NCI-H1417 (cell line): ENCODE data around the gene WDR81.
"Not testable (repeated sequence)": the region's sequence is repeated elsewhere in the genome, so short reads cannot be mapped to it uniquely, and the experiment has no call there.

Source experiments
- DNase-seq, 3 experiments: peaks; one replicate each; lab custom pipeline; 2025; lab: John Stamatoyannopoulos, UW

The WDR81 gene

GRCh38 chr17:1730326-1731193, 6.1 kb downstream of the WDR81 start:
- DNase-seq, result no peak

GRCh38 chr17:1731194-1731506, 6.6 kb downstream of the WDR81 start:
- no peak for DNase-seq

- DNase-seq, result no peak
Observed at GRCh38 chr17:1732241-1732832, 7.8 kb downstream of the WDR81 start.

- DNase-seq, result no peak
Observed at GRCh38 chr17:1732833-1733321, 8.4 kb downstream of the WDR81 start.

GRCh38 chr17:1733759-1734158, 9.3 kb downstream of the WDR81 start:
- DNase-seq, result no peak

- no peak for DNase-seq
Observed at GRCh38 chr17:1735418-1735817, 10.9 kb downstream of the WDR81 start.

- DNase-seq, result no peak
Observed at GRCh38 chr17:1735834-1736347, 11.4 kb downstream of the WDR81 start.

- no peak for DNase-seq
Observed at GRCh38 chr17:1736348-1737281, 12.1 kb downstream of the WDR81 start.

- DNase-seq, result no peak
Observed at GRCh38 chr17:1737531-1738291, 13.2 kb downstream of the WDR81 start.

- DNase-seq, result not testable (repeated sequence)
Observed at GRCh38 chr17:1741899-1742298, 17.4 kb downstream of the WDR81 start.

- DNase-seq, result no peak
Observed at GRCh38 chr17:1742371-1743087, 18.0 kb downstream of the WDR81 start, which contains the start of gene SERPINF2. SERPINF2 (plus strand) TSS chr17:1742871; CDS start chr17:1744996, 2,125 bp downstream.

GRCh38 chr17:1743088-1743439, 18.6 kb downstream of the WDR81 start:
- DNase-seq, result no peak

- DNase-seq, result no peak
Observed at GRCh38 chr17:1744551-1745512, 20.3 kb downstream of the WDR81 start.

GRCh38 chr17:1745513-1746020, 21.1 kb downstream of the WDR81 start:
- DNase-seq, result no peak

GRCh38 chr17:1746975-1747543, 22.6 kb downstream of the WDR81 start:
- peak in 2 of 3 experiments; percentile 5 to 13 for DNase-seq

- DNase-seq, result no peak
Observed at GRCh38 chr17:1750628-1751027, 26.1 kb downstream of the WDR81 start.

GRCh38 chr17:1752425-1753262, 28.1 kb downstream of the WDR81 start:
- peak in 2 of 3 experiments; percentile 2 to 11 for DNase-seq
